Activated T-cell treated with anti-CD3 and anti-CD28 coated beads, Interleukin-2, amount 50 U/mL, for 72 hours (primary cell): Measurements from ENCODE around the gene MCEMP1. TPM values are rescaled to one million over a fixed set of nuclear protein-coding genes. Genes with fewer than 3 reads are reported as not detected.

ENCODE experiments used
- ATAC-seq, 2 donors: fragments of 150-1000 bp; cut with Tn5 transposase; replicated peaks in 1 of 2; 2 replicates each; pipeline ENCODE4 v1.10.0; 2021; ENCODE audit warnings: moderate library complexity in 2 of 2, mild to moderate bottlenecking in 1 of 2
- DNase-seq, 2 donors: peaks; one replicate each; pipeline ENCODE4 v3.0.0; 2021 to 2022; ENCODE audit warnings: mixed read lengths in 1 of 2
- H3K27ac Mint-ChIP-seq: one replicate; pipeline ENCODE4 v1.8.0; 2022; ENCODE audit warnings: mild to moderate bottlenecking, moderate library complexity, mixed read lengths
- H3K27me3 Mint-ChIP-seq: one replicate; pipeline ENCODE4 v1.8.0; 2022; ENCODE audit warnings: low read depth, mixed read lengths
- H3K36me3 Mint-ChIP-seq, 2 donors: one replicate each; pipeline ENCODE4 v1.8.0; 2022; ENCODE audit warnings: mixed read lengths in 2 of 2, mild to moderate bottlenecking in 1 of 2; ENCODE audit not compliant: insufficient read depth in 2 of 2
- H3K4me1 Mint-ChIP-seq: one replicate; pipeline ENCODE4 v1.8.0; 2022; ENCODE audit warnings: low read depth, mixed read lengths
- H3K4me3 Mint-ChIP-seq, 2 donors: one replicate each; pipeline ENCODE4 v1.8.0; 2022; ENCODE audit warnings: mild to moderate bottlenecking in 2 of 2, mixed read lengths in 2 of 2, moderate library complexity in 2 of 2
- H3K9me3 Mint-ChIP-seq, 2 donors: one replicate each; pipeline ENCODE4 v1.8.0; 2022; ENCODE audit warnings: mixed read lengths in 2 of 2
- total RNA-seq, 2 donors: library from RNA; stranded (reverse); gene quantifications; one replicate each; pipeline ENCODE4 v1.2.3, GENCODE V29; 2022

MCEMP1 gene
- total RNA-seq, 2 donors from 2014 or later: not detected

DNA sequence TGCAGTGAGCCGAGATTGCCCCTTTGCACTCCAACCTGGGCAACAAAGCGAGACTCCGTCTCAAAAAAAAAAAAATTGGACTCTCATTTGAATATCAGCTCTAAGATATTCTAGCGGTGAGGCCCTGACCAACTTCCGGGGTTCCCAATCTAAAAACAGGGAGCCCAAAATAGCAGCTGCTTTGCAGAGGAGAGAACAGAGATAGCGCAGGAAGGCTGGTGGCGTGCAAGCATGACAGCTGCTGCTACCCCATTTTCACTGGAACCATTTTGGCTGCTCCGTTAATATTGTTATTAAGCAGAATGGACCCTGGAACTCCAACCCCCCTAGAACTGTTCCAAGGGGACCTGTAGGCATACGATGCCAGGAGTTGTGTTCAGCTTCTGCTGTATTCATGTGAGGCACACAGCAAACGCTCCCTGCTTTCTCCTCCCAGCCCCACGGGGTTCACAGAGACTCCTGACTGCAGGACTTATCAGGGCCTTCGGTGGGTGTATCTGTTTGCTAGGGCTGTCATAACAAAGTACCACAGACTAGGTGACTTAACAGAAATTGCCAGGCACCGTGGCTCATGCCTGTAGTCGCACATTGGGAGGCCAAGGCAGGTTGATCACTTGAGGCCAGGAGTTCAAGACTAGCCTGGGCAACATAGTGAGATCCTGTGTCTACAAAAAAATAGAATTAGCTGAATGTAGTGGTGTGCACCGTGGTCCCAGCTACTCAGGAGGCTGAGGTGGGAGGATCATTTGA, 28.4 kb upstream of the MCEMP1 start:
- DNase-seq (no peak), ATAC-seq (no peak)
- H3K4me3 Mint-ChIP-seq: no peak overlapping the region
- H3K27ac Mint-ChIP-seq: no peak overlapping the region
- peaks cover 15% of the 10 kb centered on the region for H3K4me1 Mint-ChIP-seq
- H3K27me3 Mint-ChIP-seq: peaks cover 4% of the 10 kb centered on the region
- H3K9me3 Mint-ChIP-seq: no peaks in the 10 kb centered on the region
- peaks cover 0 to 3% of the 10 kb centered on the region in 2 donors for H3K36me3 Mint-ChIP-seq

DNA sequence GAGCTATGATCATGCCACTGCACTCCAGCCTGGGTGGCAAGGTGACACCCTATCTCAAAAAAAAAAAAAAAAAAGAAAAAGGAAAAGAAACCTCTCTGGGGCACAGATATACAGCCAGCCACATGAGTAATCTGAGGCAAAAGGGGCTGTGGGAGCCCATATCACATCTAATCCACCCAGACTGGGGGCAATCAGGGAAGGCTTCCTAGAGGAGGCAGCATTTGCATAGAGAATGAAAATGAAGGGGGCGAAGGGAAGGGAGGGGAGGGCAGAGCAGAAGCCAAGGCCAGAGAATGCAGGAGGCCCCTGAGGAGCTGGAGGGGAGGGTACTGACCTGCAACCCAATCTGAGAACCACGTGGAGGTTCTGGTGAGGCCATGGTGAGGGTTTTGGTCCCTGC, 26.7 kb upstream of the MCEMP1 start:
- Mint-ChIP-seq H3K27ac (no peak overlapping the region), H3K4me3 (no peak overlapping the region), H3K4me1 (peaks cover 15% of the 10 kb centered on the region), H3K9me3 (no peaks in the 10 kb centered on the region), H3K27me3 (peaks cover 4% of the 10 kb centered on the region), H3K36me3 (peaks cover 0 to 3% of the 10 kb centered on the region in 2 donors)
- ATAC-seq (no peak), DNase-seq (no peak)

DNA sequence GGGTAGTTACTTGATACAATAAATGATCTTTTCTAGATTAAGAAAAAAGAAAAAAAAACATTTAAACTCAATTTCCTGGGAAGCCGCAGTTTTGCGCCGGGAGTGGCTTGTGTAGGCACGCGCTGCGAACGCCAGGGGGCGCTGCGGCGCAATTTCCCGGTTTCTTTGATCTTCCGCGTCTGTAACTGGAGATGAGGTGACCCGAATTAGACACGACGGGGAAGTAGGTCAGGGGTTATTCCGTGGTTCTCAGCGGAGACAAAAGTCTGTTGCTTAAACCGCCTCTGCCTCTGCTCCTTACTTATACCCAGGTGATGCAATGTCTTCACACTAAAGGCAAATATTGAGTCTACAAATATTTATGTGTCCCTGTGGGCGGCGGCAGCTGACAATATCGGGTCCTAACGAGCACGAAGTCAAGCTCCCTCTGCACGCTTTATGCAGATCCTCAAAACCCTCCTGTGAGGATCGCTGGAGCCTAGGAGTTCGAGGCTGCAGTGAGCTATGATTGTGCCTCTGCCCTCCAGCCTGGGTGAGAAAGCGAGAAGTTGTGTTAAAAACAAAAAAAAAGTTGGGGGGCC, 24.7 kb upstream of the MCEMP1 start:
- peak; percentile 80 to 90 for DNase-seq
- Mint-ChIP-seq H3K27ac (no peak overlapping the region), H3K4me1 (peaks cover 32% of the 10 kb centered on the region), H3K27me3 (peaks cover 4% of the 10 kb centered on the region), H3K4me3 (peak overlapping the region; percentile 75 to 82), H3K9me3 (no peaks in the 10 kb centered on the region), H3K36me3 (no peaks in the 10 kb centered on the region)
- peak; percentile 88 to 89 for ATAC-seq

DNA sequence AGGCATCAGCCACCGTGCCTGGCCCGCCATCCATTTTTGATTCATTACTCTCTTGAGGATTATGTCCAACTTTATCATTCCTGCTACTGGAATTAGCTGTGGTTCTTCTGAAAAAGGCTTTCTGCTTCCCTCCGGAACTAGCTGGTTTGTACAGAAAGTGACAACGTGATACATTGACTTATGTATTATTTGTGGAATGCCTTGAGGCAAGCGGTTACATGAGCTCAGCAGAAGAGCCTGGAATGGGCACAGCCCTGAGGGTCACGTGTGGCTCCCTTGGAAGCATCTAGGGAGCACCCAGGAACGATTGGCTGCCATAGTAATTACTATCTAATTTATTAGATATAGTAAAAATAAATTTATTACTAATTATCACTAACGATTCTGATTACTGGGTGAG, 22.5 kb upstream of the MCEMP1 start:
- Mint-ChIP-seq H3K9me3 (no peaks in the 10 kb centered on the region), H3K4me1 (peaks cover 46% of the 10 kb centered on the region), H3K36me3 (no peaks in the 10 kb centered on the region), H3K4me3 (no peak overlapping the region), H3K27me3 (peaks cover 4% of the 10 kb centered on the region), H3K27ac (no peak overlapping the region)
- DNase-seq (no peak), ATAC-seq (no peak)

DNA sequence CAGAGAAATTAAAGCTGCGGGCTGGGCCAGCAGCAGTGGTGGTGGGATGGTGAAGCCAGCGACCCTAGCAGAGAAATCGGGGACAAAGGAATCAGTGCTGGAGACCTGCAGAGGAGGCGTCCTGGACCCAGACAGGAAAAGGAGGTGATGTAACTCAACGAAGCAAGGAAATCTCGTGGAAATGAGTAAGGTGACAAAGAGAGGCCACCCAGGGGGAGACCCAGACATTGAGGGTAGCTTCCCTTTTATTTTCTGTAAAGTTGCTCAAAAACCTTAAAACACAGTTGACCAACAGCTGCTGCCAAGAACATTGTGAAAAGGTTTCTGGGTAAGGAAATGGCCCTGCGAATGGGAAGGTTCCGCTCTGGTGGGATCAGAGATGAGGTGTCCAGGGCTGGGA, 21.3 kb upstream of the MCEMP1 start:
- Mint-ChIP-seq H3K4me3 (no peak overlapping the region), H3K4me1 (peaks cover 46% of the 10 kb centered on the region), H3K9me3 (no peaks in the 10 kb centered on the region), H3K27me3 (peaks cover 4% of the 10 kb centered on the region), H3K36me3 (no peaks in the 10 kb centered on the region), H3K27ac (no peak overlapping the region)
- ATAC-seq (no peak), DNase-seq (no peak)

DNA sequence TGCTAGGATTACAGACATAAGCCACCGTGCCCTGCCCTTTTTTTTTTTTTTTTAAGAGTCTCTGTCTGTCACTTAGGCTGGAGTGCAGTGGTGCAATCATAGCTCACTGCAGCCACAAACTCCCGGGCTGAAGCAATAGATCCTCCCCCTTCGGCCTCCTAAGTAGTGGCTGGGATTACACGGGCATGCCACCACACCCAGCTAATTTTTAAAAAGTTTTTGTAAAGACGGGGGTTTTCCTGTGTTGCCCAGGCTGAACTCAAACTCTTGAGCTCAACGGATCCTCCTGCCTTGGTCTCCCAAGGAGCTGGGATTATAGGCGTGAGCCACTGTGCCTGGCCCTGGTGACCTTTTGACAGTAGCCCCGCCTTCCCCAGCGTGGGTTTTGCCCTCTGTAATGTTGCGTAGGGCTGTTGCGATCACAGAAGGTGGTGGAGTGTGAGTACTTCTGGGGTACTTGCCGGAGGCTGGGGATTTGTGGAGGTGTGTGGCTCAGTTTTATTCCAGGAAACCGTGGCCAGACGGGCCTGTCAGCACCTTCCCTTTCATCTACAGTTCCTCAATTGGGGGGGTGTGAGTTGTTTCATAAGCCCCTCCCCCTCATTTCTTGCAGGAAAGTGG, 19.6 kb upstream of the MCEMP1 start:
- ATAC-seq: peak; percentile 75 to 78
- H3K36me3 Mint-ChIP-seq: no peaks in the 10 kb centered on the region
- peak; percentile 57 to 65 for DNase-seq
- no peak overlapping the region for H3K27ac Mint-ChIP-seq
- H3K4me3 Mint-ChIP-seq: peak overlapping the region; percentile 34 to 64
- peaks cover 41% of the 10 kb centered on the region for H3K4me1 Mint-ChIP-seq
- peaks cover 4% of the 10 kb centered on the region for H3K27me3 Mint-ChIP-seq
- no peaks in the 10 kb centered on the region for H3K9me3 Mint-ChIP-seq

DNA sequence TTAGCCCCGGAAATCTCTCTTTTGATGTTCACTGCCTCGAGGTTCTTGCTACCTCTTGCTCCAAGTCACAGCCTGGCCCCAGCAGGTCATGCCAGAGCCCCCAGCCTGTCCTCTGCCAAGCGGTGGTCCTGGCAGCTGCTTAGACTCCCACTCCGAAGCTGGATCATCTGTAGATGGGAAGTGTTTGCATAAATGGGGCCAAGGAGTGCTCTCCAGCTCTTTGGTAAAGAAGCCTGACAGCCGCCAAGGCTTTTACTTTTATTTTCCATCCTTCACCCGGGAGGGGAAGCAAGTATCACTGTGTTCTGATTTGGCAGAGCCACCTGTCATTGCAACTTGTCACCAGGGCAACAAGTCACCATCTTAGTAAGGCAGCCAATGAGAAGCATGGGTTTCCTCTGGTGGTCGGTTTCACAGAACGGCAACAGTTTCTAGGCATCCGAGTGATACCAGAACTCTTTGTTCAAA, 18.6 kb upstream of the MCEMP1 start:
- H3K36me3 Mint-ChIP-seq: no peaks in the 10 kb centered on the region
- H3K27me3 Mint-ChIP-seq: peaks cover under 1% of the 10 kb centered on the region
- ATAC-seq: peak; percentile 84 to 93
- DNase-seq: peak; percentile 57 to 63
- no peaks in the 10 kb centered on the region for H3K9me3 Mint-ChIP-seq
- peak overlapping the region; percentile 64 to 83 for H3K4me3 Mint-ChIP-seq
- peaks cover 31% of the 10 kb centered on the region for H3K4me1 Mint-ChIP-seq
- H3K27ac Mint-ChIP-seq: peak overlapping the region; percentile 50

DNA sequence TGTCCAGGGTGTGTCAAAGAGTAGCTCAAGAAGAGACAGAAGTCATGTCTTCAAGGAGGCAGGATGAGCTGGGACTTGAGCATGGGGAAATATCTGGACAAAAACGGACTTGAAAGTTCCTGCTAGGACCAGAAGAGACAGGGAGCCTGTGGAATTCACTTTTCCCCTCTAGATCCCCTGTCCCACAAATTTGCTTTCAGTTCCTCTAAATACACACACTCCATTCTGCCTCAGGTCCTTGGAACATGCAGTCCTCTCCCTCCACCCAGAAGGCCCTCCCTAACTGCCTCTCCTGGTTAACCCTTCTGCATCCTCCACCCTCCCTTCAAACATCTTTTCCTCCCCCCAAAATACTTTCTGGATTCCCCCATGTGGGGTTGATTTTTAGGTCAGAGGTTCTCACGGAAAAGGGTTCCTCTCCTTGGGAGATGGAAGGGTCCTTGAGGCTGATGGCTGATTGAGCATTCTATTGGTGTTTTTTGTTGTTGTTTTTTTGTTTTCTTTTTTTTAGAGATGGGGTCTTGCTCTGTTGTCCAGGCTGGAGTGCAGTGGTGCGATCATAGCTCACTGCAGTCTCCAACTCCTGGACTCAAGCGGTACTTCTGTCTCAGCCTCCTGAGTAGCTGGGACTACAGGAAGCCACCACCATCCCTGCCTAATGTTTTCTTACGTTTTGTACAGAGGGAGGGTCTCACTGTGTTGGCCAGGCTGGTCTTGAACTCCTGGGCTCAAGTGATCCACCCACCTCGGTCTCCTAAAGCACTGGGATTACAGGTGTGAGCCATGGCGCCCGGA, 14.9 kb upstream of the MCEMP1 start:
- H3K27ac Mint-ChIP-seq: no peak overlapping the region
- H3K27me3 Mint-ChIP-seq: no peaks in the 10 kb centered on the region
- H3K9me3 Mint-ChIP-seq: no peaks in the 10 kb centered on the region
- no peak overlapping the region for H3K4me3 Mint-ChIP-seq
- no peaks in the 10 kb centered on the region for H3K36me3 Mint-ChIP-seq
- no peak for DNase-seq
- ATAC-seq: no peak
- peaks cover 16% of the 10 kb centered on the region for H3K4me1 Mint-ChIP-seq

DNA sequence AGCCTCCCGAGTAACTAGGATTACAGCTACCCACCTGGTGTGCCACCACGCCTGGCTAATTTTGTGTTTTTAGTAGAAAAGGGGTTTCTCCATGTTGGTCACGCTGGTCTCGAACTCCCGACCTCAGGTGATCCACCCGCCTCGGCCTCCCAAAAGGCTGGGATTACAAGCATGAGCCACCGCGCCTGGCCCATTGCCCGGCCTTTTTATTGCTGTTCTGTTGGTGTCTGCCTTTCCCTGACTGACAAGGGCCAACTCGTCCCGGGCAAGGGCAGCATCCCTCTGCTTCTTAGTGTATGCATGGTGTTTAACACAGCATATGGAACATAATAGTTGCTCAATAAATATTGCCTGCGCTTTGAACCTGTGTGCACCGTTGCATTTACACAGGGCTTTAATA, 14.2 kb upstream of the MCEMP1 start:
- H3K27me3 Mint-ChIP-seq: no peaks in the 10 kb centered on the region
- no peak for ATAC-seq
- H3K27ac Mint-ChIP-seq: no peak overlapping the region

DNA sequence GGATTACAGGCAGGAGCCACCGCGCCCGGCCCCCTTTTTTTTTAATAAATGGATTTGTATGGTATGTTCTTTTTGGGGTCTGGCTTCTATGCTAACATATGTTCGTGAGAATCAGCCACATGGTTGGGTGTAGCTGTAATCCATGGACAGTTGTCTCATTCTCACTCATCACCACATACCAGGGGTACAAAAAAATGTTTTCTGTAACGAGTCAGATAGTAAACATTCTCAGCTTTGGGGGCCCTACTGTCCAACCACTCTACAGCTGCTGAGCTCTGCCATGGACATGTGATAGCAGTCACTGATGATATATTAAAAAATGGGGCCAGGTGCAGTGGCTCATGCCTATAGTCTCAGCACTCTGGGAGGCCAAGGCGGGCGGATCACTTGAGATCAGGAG, 13.2 kb upstream of the MCEMP1 start:
- Mint-ChIP-seq H3K9me3 (no peaks in the 10 kb centered on the region), H3K27me3 (no peaks in the 10 kb centered on the region), H3K27ac (no peak overlapping the region), H3K4me3 (no peak overlapping the region), H3K4me1 (no peaks in the 10 kb centered on the region), H3K36me3 (no peaks in the 10 kb centered on the region)
- ATAC-seq (no peak), DNase-seq (no peak)

More for the DNA sequence above, 14.2 kb upstream of the MCEMP1 start:
- Mint-ChIP-seq H3K4me1 (peaks cover 9% of the 10 kb centered on the region), H3K9me3 (no peaks in the 10 kb centered on the region), H3K4me3 (no peak overlapping the region), H3K36me3 (no peaks in the 10 kb centered on the region)
- no peak for DNase-seq

DNA sequence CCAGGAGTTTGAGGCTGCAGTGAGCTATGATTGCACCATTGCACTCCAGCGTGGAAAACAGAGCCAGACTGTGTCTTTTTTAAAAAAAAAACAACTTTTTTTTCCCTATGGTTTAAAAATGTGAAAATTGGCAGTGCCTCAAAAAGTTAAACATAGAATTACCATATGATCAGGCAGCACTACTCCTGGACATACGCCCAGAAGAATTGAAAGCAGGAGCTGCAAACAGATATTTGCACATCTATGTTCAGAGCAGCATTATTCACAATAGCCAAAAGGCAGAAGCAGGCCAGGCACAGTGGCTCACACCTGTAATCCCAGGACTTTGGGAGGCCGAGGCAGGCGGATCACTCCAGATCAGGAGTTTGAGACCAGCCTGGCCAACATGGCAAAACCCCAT, 11.8 kb upstream of the MCEMP1 start:
- no peaks in the 10 kb centered on the region for H3K9me3 Mint-ChIP-seq

DNA sequence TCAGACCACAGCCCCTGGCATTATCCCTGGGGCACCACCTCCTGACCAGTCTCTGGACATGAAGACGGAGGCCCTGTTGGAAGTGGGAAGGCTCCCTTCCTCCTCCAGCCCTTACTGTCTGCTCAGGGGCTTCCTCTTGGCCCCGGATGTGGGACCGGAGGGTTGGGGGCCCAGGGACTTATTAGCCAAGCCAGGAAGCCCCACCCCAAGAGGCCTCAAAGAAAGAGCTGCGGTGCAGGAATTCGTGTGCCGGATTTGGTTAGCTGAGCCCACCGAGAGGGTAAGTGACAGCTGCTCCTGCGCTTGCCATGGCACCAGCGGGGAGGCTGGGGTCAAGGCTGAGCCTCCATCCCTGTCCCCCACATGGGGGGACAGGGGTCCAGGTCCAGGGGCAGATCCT, 8.0 kb upstream of the MCEMP1 start, which contains the start of gene RETN:
Gene RETN (plus strand): TSS at position 208 of the 400 bp plus-strand sequence. CDS start 278 bp downstream, outside the sequence.
- no peak for DNase-seq
- H3K4me1 Mint-ChIP-seq: peaks cover 14% of the 10 kb centered on the region
- ATAC-seq: no peak
- H3K9me3 Mint-ChIP-seq: no peaks in the 10 kb centered on the region
- peaks cover 33% of the 10 kb centered on the region for H3K27me3 Mint-ChIP-seq
- peaks cover 0 to 1% of the 10 kb centered on the region in 2 donors for H3K36me3 Mint-ChIP-seq
- no peak within 1 kb of the TSS for H3K27ac Mint-ChIP-seq
- peak within 1 kb of the TSS; percentile 39 to 82 for H3K4me3 Mint-ChIP-seq

More for the DNA sequence above, 11.8 kb upstream of the MCEMP1 start:
- Mint-ChIP-seq H3K4me1 (peaks cover 7% of the 10 kb centered on the region), H3K27ac (no peak overlapping the region), H3K36me3 (no peaks in the 10 kb centered on the region), H3K27me3 (peaks cover 11% of the 10 kb centered on the region), H3K4me3 (no peak overlapping the region)
- ATAC-seq (no peak), DNase-seq (no peak)

DNA sequence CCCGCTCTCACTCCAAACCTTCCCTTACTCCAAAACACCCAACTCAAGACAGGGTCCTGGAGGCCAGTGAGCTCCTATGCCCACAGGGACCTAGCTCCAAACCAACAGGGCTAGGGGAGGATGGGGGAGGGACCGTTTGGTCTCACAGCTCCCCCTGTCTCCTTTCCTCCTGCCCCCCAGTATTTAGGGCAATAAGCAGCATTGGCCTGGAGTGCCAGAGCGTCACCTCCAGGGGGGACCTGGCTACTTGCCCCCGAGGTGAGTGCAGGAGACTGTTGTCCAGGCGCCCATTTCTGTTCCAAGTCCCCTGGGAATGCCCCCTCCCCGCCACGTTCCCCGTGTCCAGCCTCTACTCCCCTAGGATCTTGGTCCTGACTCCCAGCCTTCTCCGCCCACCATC, 7.2 kb upstream of the MCEMP1 start:
- Mint-ChIP-seq H3K4me1 (peaks cover 21% of the 10 kb centered on the region), H3K36me3 (peaks cover 0 to 1% of the 10 kb centered on the region in 2 donors), H3K9me3 (no peaks in the 10 kb centered on the region), H3K27ac (no peak overlapping the region), H3K27me3 (peaks cover 40% of the 10 kb centered on the region), H3K4me3 (peak overlapping the region in 1 of 2 donors; percentile 82)
- DNase-seq (no peak), ATAC-seq (no peak)
